Activated CD8-positive, alpha-beta memory T cell treated with anti-CD3 and anti-CD28 coated beads, Interleukin-2, amount 10 ng/mL, durations not matched to agents 7 days and 5 days (primary cell): Measurements from ENCODE around the gene L2HGDH. TPM values are rescaled to one million over a fixed set of nuclear protein-coding genes. Genes with fewer than 3 reads are reported as not detected.

Experiments used
- microRNA-seq: library from miRNA; unstranded; fragments of <30 nt; microRNA quantifications from one replicate; pipeline ENCODE4 v1.2.0, GENCODE V29; 2022
- total RNA-seq, 2 experiments: library from RNA; stranded (reverse); gene quantifications; one replicate each; pipeline ENCODE4 v1.2.3, GENCODE V29; 2021

The L2HGDH gene
- total RNA-seq, 2 experiments from 2014 or later: 13.5 to 15.0 TPM

Small RNA genes within 50 kb of the gene (microRNA-seq; reads per million reads assigned to microRNA genes)
- gene MIR4504: 3.0 reads per million

Other genes with a start within 250 kb of the L2HGDH start
- gene VCPKMT, start 195.7 kb downstream of the L2HGDH start, total RNA-seq: 10 to 100 TPM; 12.0 to 14.5 TPM
- 10 to 100 TPM; 18.0 to 19.7 TPM for gene SOS2, start 80.7 kb downstream of the L2HGDH start, total RNA-seq
- 10 to 100 TPM; 13.3 to 16.1 TPM for gene DMAC2L, start 95 bp upstream of the L2HGDH start, total RNA-seq
- gene CDKL1, start 84.7 kb upstream of the L2HGDH start, total RNA-seq: 10 to 100 TPM; 13.5 to 17.6 TPM
- 10 to 100 TPM; 31.4 to 38.7 TPM for gene MAP4K5, start 220.3 kb upstream of the L2HGDH start, total RNA-seq
- 1 to 10 TPM; 1.3 to 2.2 TPM for gene ATL1, start 247.9 kb upstream of the L2HGDH start, total RNA-seq